PFSK-1 (cell line): ENCODE data around the gene RTF1. TPM values are rescaled to one million over a fixed set of nuclear protein-coding genes. Genes with fewer than 3 reads are reported as not detected.

Experiments used
- FOXP2 ChIP-seq: optimal IDR thresholded peaks from 2 replicates; pipeline ENCODE3; 2011; ENCODE audit warnings: borderline replicate concordance, control low read depth, inconsistent platforms; ENCODE audit not compliant: insufficient read depth; ENCODE audit errors: extremely low read length, extremely low read depth
- POLR2AphosphoS5 ChIP-seq: IDR thresholded peaks from 2 replicates; pipeline ENCODE4 v1.6.1; 2012; ENCODE audit warnings: low read depth, mild to moderate bottlenecking, control low read depth, low read length, moderate library complexity
- REST ChIP-seq, 2 experiments: IDR thresholded peaks; 2 replicates each; pipeline versions ENCODE4 v1.6.1 to v1.8.0; 2011 to 2012; ENCODE audit warnings: low read depth in 2 of 2, low read length in 2 of 2, control low read depth in 1 of 2, inconsistent platforms in 1 of 2, mild to moderate bottlenecking in 1 of 2, moderate library complexity in 1 of 2; ENCODE audit not compliant: insufficient read depth in 1 of 2
- SIN3A ChIP-seq: IDR thresholded peaks from 2 replicates; pipeline ENCODE4 v1.6.1; 2012; ENCODE audit warnings: mild to moderate bottlenecking, low read length, moderate library complexity, borderline replicate concordance; ENCODE audit not compliant: insufficient read depth
- TAF1 ChIP-seq: IDR thresholded peaks from 2 replicates; pipeline ENCODE4 v1.6.1; 2012; ENCODE audit warnings: low read length, control low read depth, borderline replicate concordance; ENCODE audit not compliant: insufficient read depth
- polyA plus RNA-seq: library from polyadenylated mRNA; unstranded; fragments of >200 nt; gene quantifications from one replicate; pipeline ENCODE4 v1.2.1, GENCODE V29; 2012; ENCODE audit warnings: low read depth, missing spikeins; ENCODE audit not compliant: insufficient read length

The RTF1 gene
- 38.0 TPM for polyA plus RNA-seq

DNA sequence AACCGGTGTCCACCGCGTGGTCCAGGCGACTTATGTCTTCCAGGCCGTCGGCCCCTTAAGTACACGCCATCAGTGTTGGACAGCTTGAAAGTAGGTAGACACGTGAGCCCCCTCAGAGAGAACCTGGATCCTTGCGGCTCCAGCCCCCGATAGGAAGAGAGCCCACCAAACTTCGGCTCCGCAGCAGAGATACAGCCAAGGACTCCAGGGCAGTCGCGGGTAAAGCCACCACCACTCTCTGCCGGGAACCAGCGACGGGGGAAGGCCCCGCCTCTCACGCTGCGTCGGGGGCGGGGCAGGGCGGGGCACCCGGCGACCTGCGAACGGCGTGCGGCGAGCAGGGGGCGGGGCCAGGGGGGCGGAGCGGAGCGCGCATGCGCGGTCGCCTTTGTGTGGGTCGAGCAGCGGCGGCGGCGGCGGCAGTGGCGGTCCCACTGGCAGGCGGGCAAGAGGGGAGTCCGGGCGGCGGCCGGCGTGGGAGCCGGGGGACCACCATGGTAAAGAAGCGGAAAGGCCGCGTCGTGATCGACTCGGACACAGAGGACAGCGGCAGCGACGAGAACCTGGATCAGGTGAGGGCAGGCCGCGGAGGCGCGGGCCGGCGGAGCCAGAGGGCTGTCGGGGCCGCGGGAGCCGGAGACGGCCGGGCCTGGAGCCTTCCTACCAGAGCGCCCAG is at the start of gene RTF1:
Gene RTF1 (plus strand): TSS at position 354 of the 676 bp plus-strand sequence. CDS start 21 bp downstream, at position 375.
- no peak for TF ChIP-seq SIN3A
- peak; percentile 97 for TF ChIP-seq TAF1
- peak; percentile 46 to 59; a peak in 3 of 4 replicates for TF ChIP-seq REST (IDR thresholded peaks at IDR 0.05; ENCODE audit: insufficient read depth in 1 of 2, low read depth in 2 of 2, low read length in 2 of 2)
- peak; percentile 90 for TF ChIP-seq FOXP2
- TF ChIP-seq POLR2AphosphoS5: peak; percentile 98

- TF ChIP-seq REST (IDR thresholded peaks at IDR 0.05; ENCODE audit: insufficient read depth in 1 of 2, low read depth in 2 of 2, low read length in 2 of 2) (no peak), SIN3A (no peak), FOXP2 (no peak), TAF1 (no peak), POLR2AphosphoS5 (no peak)
These were observed 49.5 kb upstream of the RTF1 start for GRCh38 chr15:41367418-41367817.

- TF ChIP-seq POLR2AphosphoS5 (no peak), SIN3A (no peak), REST (IDR thresholded peaks at IDR 0.05; ENCODE audit: insufficient read depth in 1 of 2, low read depth in 2 of 2, low read length in 2 of 2) (no peak), TAF1 (no peak), FOXP2 (no peak)
These were observed 38.9 kb upstream of the RTF1 start for GRCh38 chr15:41377978-41378377.

DNA sequence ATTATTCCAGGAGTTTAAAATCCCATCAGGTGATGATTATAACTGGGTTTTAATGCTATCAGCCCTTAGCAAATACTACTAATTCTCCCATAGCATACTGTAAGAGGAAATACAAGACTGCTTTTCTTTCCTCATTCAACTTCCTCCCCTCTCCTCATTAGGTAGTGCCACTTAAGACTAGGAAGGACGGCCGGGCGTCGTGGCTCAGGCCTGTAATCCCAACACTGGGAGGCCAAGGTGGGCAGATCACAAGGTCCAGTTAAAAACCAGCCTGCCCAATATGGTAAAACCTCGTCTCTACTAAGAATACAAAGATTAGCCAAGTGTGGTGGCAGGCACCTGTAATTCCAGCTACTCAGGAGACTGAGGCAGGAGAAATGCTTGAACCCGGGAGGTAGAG is 29.2 kb upstream of the RTF1 start:
- no peak for TF ChIP-seq SIN3A
- TF ChIP-seq POLR2AphosphoS5: no peak
- TF ChIP-seq FOXP2: no peak
- TF ChIP-seq REST (IDR thresholded peaks at IDR 0.05; ENCODE audit: insufficient read depth in 1 of 2, low read depth in 2 of 2, low read length in 2 of 2): no peak
- TF ChIP-seq TAF1: no peak

DNA sequence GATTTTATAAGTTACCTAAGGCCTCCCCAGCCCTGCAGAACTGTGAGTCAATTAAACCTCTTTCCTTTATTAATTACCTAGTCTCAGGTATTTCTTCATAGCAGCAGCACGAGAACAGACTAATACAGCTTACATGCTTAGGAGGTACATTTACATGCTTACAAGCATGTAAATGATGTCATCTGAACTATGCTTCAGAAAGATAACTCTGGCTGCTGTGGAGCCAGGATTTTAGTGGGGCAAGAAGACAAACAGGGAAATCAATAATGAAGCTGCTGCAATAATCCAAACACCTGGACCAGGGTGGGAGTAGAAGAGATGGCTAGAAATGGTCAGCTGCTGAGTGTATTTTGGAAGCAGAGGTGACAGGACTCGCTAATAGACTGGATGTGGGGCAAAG is 24.2 kb upstream of the RTF1 start:
- TF ChIP-seq FOXP2: no peak
- TF ChIP-seq POLR2AphosphoS5: no peak
